Fibroblast of lung (primary cell): ENCODE data around the gene UTF1. TPM values are rescaled to one million over a fixed set of nuclear protein-coding genes. Genes with fewer than 3 reads are reported as not detected.

Experiments used
- DNase-seq, 2 donors: peaks; one replicate each; pipeline versions ENCODE4 v3.0.0 to v3.0.0-alpha.2; 2010; ENCODE audit warnings: low read depth in 2 of 2
- H2AFZ ChIP-seq: 2 replicates; pipeline ENCODE4 v1.5.1; 2012; ENCODE audit warnings: low read length, control low read depth, inconsistent platforms
- H3K27ac ChIP-seq: 2 replicates; pipeline ENCODE4 v1.5.1; 2011; ENCODE audit warnings: low read length, control low read depth; ENCODE audit not compliant: insufficient read depth
- H3K27me3 ChIP-seq: 2 replicates; pipeline ENCODE4 v1.5.1; 2011; ENCODE audit warnings: mild to moderate bottlenecking, low read length; ENCODE audit not compliant: control insufficient read depth, insufficient read depth
- H3K36me3 ChIP-seq: 2 replicates; pipeline ENCODE4 v1.5.1; 2011; ENCODE audit warnings: low read length; ENCODE audit not compliant: control insufficient read depth, insufficient read depth
- H3K4me1 ChIP-seq: 2 replicates; pipeline ENCODE4 v1.5.1; 2011; ENCODE audit warnings: low read length; ENCODE audit not compliant: control insufficient read depth, insufficient read depth; ENCODE audit errors: extremely low read depth
- H3K4me2 ChIP-seq: 2 replicates; pipeline ENCODE4 v1.5.1; 2011; ENCODE audit warnings: low read length, control low read depth; ENCODE audit not compliant: insufficient read depth; ENCODE audit errors: extremely low read depth
- H3K4me3 ChIP-seq, 4 experiments: fragments of 200-600 bp in 1 of 4; sonication (generic) in 1 of 4; replicated peaks in 1 of 4; 2 replicates each; pipeline ENCODE4 v1.5.1; 2011 to 2016; ENCODE audit warnings: low read length in 4 of 4, low read depth in 3 of 4, mild to moderate bottlenecking in 3 of 4, control low read depth in 2 of 4, inconsistent platforms in 1 of 4, mixed read lengths in 1 of 4; ENCODE audit not compliant: insufficient read depth in 1 of 4; ENCODE audit errors: control extremely low read depth in 1 of 4
- H3K79me2 ChIP-seq: 2 replicates; pipeline ENCODE4 v1.5.1; 2012; ENCODE audit warnings: mild to moderate bottlenecking, low read length, inconsistent platforms; ENCODE audit not compliant: control insufficient read depth, insufficient read depth
- H3K9ac ChIP-seq: 2 replicates; pipeline ENCODE4 v1.5.1; 2011; ENCODE audit warnings: mild to moderate bottlenecking, low read length, control low read depth; ENCODE audit not compliant: insufficient read depth
- H3K9me3 ChIP-seq: 2 replicates; pipeline ENCODE4 v1.5.1; 2012; ENCODE audit warnings: low read depth, low read length; ENCODE audit not compliant: control insufficient read depth, insufficient read depth
- H4K20me1 ChIP-seq: 2 replicates; pipeline ENCODE4 v1.5.1; 2011; ENCODE audit warnings: low read length; ENCODE audit not compliant: control insufficient read depth, insufficient read depth; ENCODE audit errors: extremely low read depth
- EZH2 ChIP-seq: IDR thresholded peaks from 2 replicates; pipeline ENCODE4 v1.5.1; 2012; ENCODE audit warnings: low read length, control low read depth, mild to moderate bottlenecking; ENCODE audit errors: missing control alignments
- polyA plus RNA-seq, 2 donors: library from polyadenylated mRNA; depleted of rRNA in 1 of 2; stranded (reverse) in 1 of 2; unstranded in 1 of 2; fragments of >200 nt; gene quantifications; 2 replicates each; pipeline ENCODE4 v1.2.1, GENCODE V29; 2011 to 2012; ENCODE audit warnings: missing spikeins in 1 of 2
- total RNA-seq: library from RNA; depleted of rRNA; stranded (reverse); fragments of >200 nt; gene quantifications from 2 replicates; pipeline ENCODE4 v1.2.1, GENCODE V29; 2014
- TF ChIP-seq, protein P1 (sequence below), 2 donors: IDR thresholded peaks in 1 of 2; conservative IDR thresholded peaks in 1 of 2; 1 replicate in 1 of 2; 2 replicates in 1 of 2; pipeline ENCODE4 v1.5.1; 2011 to 2012; ENCODE audit warnings: low read length in 2 of 2, control low read depth in 1 of 2, inconsistent platforms in 1 of 2, low read depth in 1 of 2, mild to moderate bottlenecking in 1 of 2

Gene UTF1
- total and polyA plus RNA-seq, 2 donors (not counting 1 experiment from before 2014, with no cell fraction given) = not detected

- no peaks in the 10 kb centered on the region for H3K79me2 ChIP-seq
- H3K4me2 ChIP-seq = no peak overlapping the region
- no peak overlapping the region for H3K9ac ChIP-seq
- no peak overlapping the region for H2AFZ ChIP-seq
- no peaks in the 10 kb centered on the region for H3K36me3 ChIP-seq
- peaks cover under 1% of the 10 kb centered on the region for H3K9me3 ChIP-seq
- H3K27ac ChIP-seq = no peak overlapping the region
- TF ChIP-seq EZH2 = no peak
- TF ChIP-seq, protein P1, sequence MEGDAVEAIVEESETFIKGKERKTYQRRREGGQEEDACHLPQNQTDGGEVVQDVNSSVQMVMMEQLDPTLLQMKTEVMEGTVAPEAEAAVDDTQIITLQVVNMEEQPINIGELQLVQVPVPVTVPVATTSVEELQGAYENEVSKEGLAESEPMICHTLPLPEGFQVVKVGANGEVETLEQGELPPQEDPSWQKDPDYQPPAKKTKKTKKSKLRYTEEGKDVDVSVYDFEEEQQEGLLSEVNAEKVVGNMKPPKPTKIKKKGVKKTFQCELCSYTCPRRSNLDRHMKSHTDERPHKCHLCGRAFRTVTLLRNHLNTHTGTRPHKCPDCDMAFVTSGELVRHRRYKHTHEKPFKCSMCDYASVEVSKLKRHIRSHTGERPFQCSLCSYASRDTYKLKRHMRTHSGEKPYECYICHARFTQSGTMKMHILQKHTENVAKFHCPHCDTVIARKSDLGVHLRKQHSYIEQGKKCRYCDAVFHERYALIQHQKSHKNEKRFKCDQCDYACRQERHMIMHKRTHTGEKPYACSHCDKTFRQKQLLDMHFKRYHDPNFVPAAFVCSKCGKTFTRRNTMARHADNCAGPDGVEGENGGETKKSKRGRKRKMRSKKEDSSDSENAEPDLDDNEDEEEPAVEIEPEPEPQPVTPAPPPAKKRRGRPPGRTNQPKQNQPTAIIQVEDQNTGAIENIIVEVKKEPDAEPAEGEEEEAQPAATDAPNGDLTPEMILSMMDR (conservative IDR thresholded peaks at IDR 0.05 in 1 of 2, IDR thresholded peaks at IDR 0.05 in 1 of 2; ENCODE audit: low read depth in 1 of 2, low read length in 2 of 2) = no peak
- H3K27me3 ChIP-seq = no peaks in the 10 kb centered on the region
- no peak overlapping the region for H3K4me3 ChIP-seq
- no peak for DNase-seq
- no peaks in the 10 kb centered on the region for H3K4me1 ChIP-seq
- no peaks in the 10 kb centered on the region for H4K20me1 ChIP-seq
These were observed 16.2 kb upstream of the UTF1 start for GRCh38 chr10:133213641-133214467.

DNA sequence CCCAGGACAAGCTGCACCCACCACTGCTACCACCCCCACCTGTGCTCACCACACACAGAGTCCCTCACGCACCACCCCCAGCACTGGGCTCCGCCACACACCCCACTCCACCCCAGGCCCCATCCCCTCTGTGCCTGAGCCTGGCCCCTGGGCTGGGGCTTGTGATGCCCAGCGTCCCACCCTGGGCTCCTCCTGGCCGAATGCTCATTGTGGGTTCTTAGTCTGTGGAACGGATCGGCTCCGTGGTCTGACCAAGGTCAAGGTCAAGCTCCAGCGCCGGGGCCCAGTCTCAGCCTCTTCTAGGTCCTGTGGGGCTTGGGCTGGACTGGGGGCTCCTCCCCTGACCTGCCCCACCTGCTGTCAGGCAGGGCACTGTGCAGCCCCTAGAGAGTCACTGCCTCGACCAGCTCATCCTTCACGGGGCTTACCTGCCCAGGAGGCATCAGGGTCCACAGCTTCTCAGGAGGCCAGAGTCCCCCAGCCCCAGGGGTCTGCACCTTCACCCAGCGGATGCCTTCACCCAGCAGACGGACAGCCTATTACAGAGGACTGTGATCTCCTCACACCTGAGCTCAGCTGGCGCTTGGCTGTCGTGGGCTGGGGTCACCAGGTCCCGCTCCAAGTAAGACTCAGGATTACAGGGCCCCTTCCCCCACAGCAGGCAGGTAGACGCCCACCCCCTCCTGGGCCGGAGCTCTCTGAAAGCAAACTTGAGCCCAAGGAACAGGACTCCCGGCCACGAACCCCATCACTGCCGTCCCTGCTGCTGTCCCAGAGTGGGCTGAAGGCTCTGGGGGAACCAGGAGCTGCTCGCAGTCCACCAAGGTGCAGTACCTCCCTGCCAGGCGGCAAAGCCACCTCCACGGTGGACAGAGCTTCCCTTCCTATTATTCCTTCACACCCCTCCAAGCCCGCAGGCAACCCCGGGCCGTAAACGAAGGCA, 15.3 kb upstream of the UTF1 start:
- H4K20me1 ChIP-seq = no peaks in the 10 kb centered on the region
- no peak overlapping the region for H2AFZ ChIP-seq
- H3K4me3 ChIP-seq = no peak overlapping the region
- no peaks in the 10 kb centered on the region for H3K27me3 ChIP-seq
- H3K36me3 ChIP-seq = no peaks in the 10 kb centered on the region
- H3K27ac ChIP-seq = no peak overlapping the region
- TF ChIP-seq, protein P1 (conservative IDR thresholded peaks at IDR 0.05 in 1 of 2, IDR thresholded peaks at IDR 0.05 in 1 of 2; ENCODE audit: low read depth in 1 of 2, low read length in 2 of 2) = no peak
- TF ChIP-seq EZH2 = no peak
- H3K9me3 ChIP-seq = no peaks in the 10 kb centered on the region
- DNase-seq = no peak
- H3K79me2 ChIP-seq = no peaks in the 10 kb centered on the region
- no peaks in the 10 kb centered on the region for H3K4me1 ChIP-seq
- H3K4me2 ChIP-seq = no peak overlapping the region
- H3K9ac ChIP-seq = no peak overlapping the region

DNA sequence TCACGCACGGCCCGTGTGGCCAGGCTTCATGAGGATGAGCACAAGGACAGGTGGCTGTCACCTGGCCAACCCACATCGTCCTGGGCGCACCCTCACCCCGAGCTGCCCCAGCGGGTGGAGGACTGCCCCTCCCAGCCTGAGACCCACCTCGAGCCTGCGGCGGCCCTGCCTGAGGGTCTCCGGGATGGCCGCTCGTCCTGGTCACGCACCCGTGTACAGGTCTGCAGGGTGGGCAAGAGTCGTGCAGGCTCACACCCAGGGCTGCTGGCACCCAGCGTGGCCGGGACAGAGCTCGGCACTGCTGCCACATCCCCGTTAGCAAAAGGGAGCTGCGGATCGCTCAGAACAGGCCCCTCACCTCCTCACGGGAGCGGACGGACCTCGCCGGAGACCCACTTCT, 14.4 kb upstream of the UTF1 start:
- no peaks in the 10 kb centered on the region for H3K79me2 ChIP-seq
- H3K9me3 ChIP-seq = no peaks in the 10 kb centered on the region
- H3K4me2 ChIP-seq = no peak overlapping the region
- no peak overlapping the region for H3K4me3 ChIP-seq
- DNase-seq = no peak
- H3K9ac ChIP-seq = no peak overlapping the region
- no peaks in the 10 kb centered on the region for H4K20me1 ChIP-seq
- no peak overlapping the region for H2AFZ ChIP-seq
- TF ChIP-seq EZH2 = no peak
- TF ChIP-seq, protein P1 (conservative IDR thresholded peaks at IDR 0.05 in 1 of 2, IDR thresholded peaks at IDR 0.05 in 1 of 2; ENCODE audit: low read depth in 1 of 2, low read length in 2 of 2) = no peak
- no peaks in the 10 kb centered on the region for H3K27me3 ChIP-seq
- H3K4me1 ChIP-seq = no peaks in the 10 kb centered on the region
- H3K36me3 ChIP-seq = no peaks in the 10 kb centered on the region
- H3K27ac ChIP-seq = no peak overlapping the region
